Neural progenitor cell (in vitro differentiated cells): Measurements from ENCODE around the gene PRR16.

Experiments
- CTCF ChIP-seq: fragments of 200-600 bp; sonication (generic); IDR thresholded peaks from 2 replicates; pipeline ENCODE4 v1.5.1; 2017; ENCODE audit warnings: antibody characterized with exemption, mild to moderate bottlenecking
- EZH2 ChIP-seq: fragments of 200-600 bp; sonication (generic); IDR thresholded peaks from 2 replicates; pipeline ENCODE4 v1.6.1; 2017; ENCODE audit warnings: antibody characterized with exemption, mild to moderate bottlenecking, moderate library complexity

GRCh38 chr5:120703918-120704587, 240.0 kb downstream of the PRR16 start:
- TF ChIP-seq CTCF: no peak
- TF ChIP-seq EZH2: no peak
